ENCODE measurements around the gene TOMM20. TPM values are rescaled to one million over a fixed set of nuclear protein-coding genes. Genes with fewer than 3 reads are reported as not detected.
A peak's percentile ranks its signal among the peaks of the same experiment; 100 is the strongest.

Gene TOMM20
- total and polyA plus RNA-seq, 2 experiments from 2014 or later, result 138 to 159 TPM

DNA sequence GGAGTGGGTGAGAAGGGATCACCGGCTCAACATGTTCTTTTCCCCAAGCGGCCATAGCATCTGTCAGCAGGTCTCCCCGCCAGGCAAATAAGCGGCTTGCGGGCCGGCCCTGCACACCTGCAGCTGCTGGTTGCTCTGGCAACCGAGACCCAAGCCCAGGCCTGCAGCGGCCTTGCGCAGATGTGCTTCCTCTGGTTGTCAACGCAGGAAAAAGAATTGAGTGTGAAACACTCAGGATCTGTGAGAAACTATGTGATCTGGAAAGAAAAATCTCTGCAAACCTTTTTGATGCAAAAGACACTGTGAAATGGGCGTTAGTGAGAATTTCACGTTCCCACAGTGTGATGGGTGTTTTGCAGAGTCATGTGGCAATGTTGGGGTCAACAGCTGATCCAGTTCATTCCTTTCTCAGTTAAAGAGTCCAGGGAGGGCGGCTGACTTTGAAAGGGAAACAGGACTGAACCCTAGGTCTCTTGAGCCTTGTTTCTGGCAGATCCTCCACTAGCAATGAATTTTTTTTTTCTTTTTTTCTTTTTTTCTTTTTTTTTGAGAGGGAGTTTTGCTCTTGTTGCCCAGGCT lies 28.4 kb downstream of the TOMM20 start:
- Histone ChIP-seq H3K4me2 (no peak overlapping the region), H3K27me3 (ENCODE audit: insufficient read depth) (no peaks in the 10 kb centered on the region), H3K36me3 (ENCODE audit: insufficient read depth) (no peaks in the 10 kb centered on the region), H4K20me1 (replicated peaks; ENCODE audit: insufficient read depth) (no peaks in the 10 kb centered on the region), H2AFZ (no peak overlapping the region), H3K79me2 (replicated peaks; ENCODE audit: insufficient read depth) (no peaks in the 10 kb centered on the region), H3K4me3 (no peak overlapping the region), H3K9me2 (ENCODE audit: insufficient read depth) (no peaks in the 10 kb centered on the region), H3K27ac (ENCODE audit: low read depth) (peak overlapping the region; percentile 21; the same call in 1 of the 2 replicates), H3F3A (replicated peaks; ENCODE audit: low read depth) (0 out of 2 replicates have a peak, but pooled peaks cover 6% of the 10 kb centered on the region), H3K4me1 (ENCODE audit: insufficient read depth) (peaks cover 14% of the 10 kb centered on the region)
- peaks cover 17% of the 10 kb centered on the region for H3K4me1 Mint-ChIP-seq
- no peaks in the 10 kb centered on the region for H3K9me3 Mint-ChIP-seq
- H3K27me3 Mint-ChIP-seq (ENCODE audit: insufficient read depth, low read depth, poor library complexity), result peaks cover 6% of the 10 kb centered on the region
- ATAC-seq (peak; percentile 68), DNase-seq (ENCODE audit: low spot score) (peak; percentile 80)
- no peak overlapping the region for H3K27ac Mint-ChIP-seq
- H3K36me3 Mint-ChIP-seq (ENCODE audit: low read depth), result no peaks in the 10 kb centered on the region
- TF ChIP-seq EZH2phosphoT487 (IDR thresholded peaks at IDR 0.05; ENCODE audit: unreplicated experiment), result no peak
- TF ChIP-seq POLR2AphosphoS5 (IDR thresholded peaks at IDR 0.05; ENCODE audit: low read depth), result no peak
- no peak for TF ChIP-seq STAT1 (IDR thresholded peaks at IDR 0.05; ENCODE audit: unreplicated experiment)
- TF ChIP-seq CREB1 (CRISPR knock-in tag; IDR thresholded peaks at IDR 0.05; ENCODE audit: low read depth), result no peak
- TF ChIP-seq NANOG (IDR thresholded peaks at IDR 0.05; ENCODE audit: borderline replicate concordance), result no peak
- TF ChIP-seq, protein P1, sequence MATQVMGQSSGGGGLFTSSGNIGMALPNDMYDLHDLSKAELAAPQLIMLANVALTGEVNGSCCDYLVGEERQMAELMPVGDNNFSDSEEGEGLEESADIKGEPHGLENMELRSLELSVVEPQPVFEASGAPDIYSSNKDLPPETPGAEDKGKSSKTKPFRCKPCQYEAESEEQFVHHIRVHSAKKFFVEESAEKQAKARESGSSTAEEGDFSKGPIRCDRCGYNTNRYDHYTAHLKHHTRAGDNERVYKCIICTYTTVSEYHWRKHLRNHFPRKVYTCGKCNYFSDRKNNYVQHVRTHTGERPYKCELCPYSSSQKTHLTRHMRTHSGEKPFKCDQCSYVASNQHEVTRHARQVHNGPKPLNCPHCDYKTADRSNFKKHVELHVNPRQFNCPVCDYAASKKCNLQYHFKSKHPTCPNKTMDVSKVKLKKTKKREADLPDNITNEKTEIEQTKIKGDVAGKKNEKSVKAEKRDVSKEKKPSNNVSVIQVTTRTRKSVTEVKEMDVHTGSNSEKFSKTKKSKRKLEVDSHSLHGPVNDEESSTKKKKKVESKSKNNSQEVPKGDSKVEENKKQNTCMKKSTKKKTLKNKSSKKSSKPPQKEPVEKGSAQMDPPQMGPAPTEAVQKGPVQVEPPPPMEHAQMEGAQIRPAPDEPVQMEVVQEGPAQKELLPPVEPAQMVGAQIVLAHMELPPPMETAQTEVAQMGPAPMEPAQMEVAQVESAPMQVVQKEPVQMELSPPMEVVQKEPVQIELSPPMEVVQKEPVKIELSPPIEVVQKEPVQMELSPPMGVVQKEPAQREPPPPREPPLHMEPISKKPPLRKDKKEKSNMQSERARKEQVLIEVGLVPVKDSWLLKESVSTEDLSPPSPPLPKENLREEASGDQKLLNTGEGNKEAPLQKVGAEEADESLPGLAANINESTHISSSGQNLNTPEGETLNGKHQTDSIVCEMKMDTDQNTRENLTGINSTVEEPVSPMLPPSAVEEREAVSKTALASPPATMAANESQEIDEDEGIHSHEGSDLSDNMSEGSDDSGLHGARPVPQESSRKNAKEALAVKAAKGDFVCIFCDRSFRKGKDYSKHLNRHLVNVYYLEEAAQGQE (IDR thresholded peaks at IDR 0.05; ENCODE audit: unreplicated experiment), result no peak
- TF ChIP-seq EZH2 (IDR thresholded peaks at IDR 0.05; ENCODE audit: low read depth, unreplicated experiment), result no peak
- TF ChIP-seq JUNB (IDR thresholded peaks at IDR 0.05; ENCODE audit: unreplicated experiment), result no peak
- H3K4me3 Mint-ChIP-seq, result no peak overlapping the region

DNA sequence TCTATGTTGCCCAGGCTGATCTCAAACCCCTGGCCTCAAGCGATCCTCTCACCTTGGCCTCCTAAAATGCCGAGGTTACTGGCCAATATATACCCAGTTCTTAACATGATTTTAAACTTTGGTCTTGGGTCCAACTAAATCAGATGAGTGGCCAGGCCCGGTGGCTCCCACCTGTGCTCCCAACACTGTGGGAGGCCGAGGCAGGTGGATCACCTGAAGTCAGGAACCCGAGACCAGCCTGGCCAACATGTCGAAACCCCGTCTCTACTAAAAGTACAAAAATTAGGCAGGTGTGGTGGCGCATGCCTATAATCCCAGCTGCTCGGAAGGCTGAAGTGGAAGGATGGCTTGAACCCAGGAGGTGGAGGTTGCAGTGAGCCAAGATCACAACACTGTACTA lies 29.6 kb downstream of the TOMM20 start:
- Histone ChIP-seq H3K9me2 (ENCODE audit: insufficient read depth) (no peaks in the 10 kb centered on the region), H3K27me3 (ENCODE audit: insufficient read depth) (no peaks in the 10 kb centered on the region), H3K79me2 (replicated peaks; ENCODE audit: insufficient read depth) (no peaks in the 10 kb centered on the region), H4K20me1 (replicated peaks; ENCODE audit: insufficient read depth) (no peaks in the 10 kb centered on the region), H3K4me2 (no peak overlapping the region), H3K27ac (ENCODE audit: low read depth) (no peak overlapping the region), H3F3A (replicated peaks; ENCODE audit: low read depth) (no peaks in the 10 kb centered on the region), H2AFZ (no peak overlapping the region), H3K4me1 (ENCODE audit: insufficient read depth) (peaks cover 6% of the 10 kb centered on the region; the same call in 1 of the 2 replicates), H3K4me3 (no peak overlapping the region), H3K36me3 (ENCODE audit: insufficient read depth) (no peaks in the 10 kb centered on the region)
- Mint-ChIP-seq H3K27ac (no peak overlapping the region), H3K27me3 (ENCODE audit: insufficient read depth, low read depth, poor library complexity) (peaks cover 6% of the 10 kb centered on the region), H3K9me3 (no peaks in the 10 kb centered on the region), H3K4me1 (peaks cover 6% of the 10 kb centered on the region), H3K4me3 (no peak overlapping the region), H3K36me3 (ENCODE audit: low read depth) (no peaks in the 10 kb centered on the region)
- DNase-seq (ENCODE audit: low spot score), result no peak
- no peak for ATAC-seq
- TF ChIP-seq JUNB (IDR thresholded peaks at IDR 0.05; ENCODE audit: unreplicated experiment) (no peak), CREB1 (CRISPR knock-in tag; IDR thresholded peaks at IDR 0.05; ENCODE audit: low read depth) (no peak), ZNF331 (CRISPR knock-in tag; IDR thresholded peaks at IDR 0.05; ENCODE audit: low read depth) (no peak), ZNF114 (CRISPR knock-in tag; IDR thresholded peaks at IDR 0.05) (no peak)
- TF ChIP-seq, protein P1 (IDR thresholded peaks at IDR 0.05; ENCODE audit: unreplicated experiment), result no peak
